ENCODE data around the gene TMEM119. TPM values are rescaled to one million over a fixed set of nuclear protein-coding genes. Genes with fewer than 3 reads are reported as not detected.
A peak's percentile ranks its signal among the peaks of the same experiment; 100 is the strongest.

TMEM119 gene
- total RNA-seq, 4 donors from 2014 or later = 0.24 to 10.9 (median 6.3) TPM

- no peak overlapping the region for H3K4me3 ChIP-seq
- no peaks in the 10 kb centered on the region for H3K36me3 ChIP-seq
- TF ChIP-seq POLR2AphosphoS5 (IDR thresholded peaks at IDR 0.05) = no peak
- TF ChIP-seq EP300 (IDR thresholded peaks at IDR 0.05) = no peak
- TF ChIP-seq, protein P1, sequence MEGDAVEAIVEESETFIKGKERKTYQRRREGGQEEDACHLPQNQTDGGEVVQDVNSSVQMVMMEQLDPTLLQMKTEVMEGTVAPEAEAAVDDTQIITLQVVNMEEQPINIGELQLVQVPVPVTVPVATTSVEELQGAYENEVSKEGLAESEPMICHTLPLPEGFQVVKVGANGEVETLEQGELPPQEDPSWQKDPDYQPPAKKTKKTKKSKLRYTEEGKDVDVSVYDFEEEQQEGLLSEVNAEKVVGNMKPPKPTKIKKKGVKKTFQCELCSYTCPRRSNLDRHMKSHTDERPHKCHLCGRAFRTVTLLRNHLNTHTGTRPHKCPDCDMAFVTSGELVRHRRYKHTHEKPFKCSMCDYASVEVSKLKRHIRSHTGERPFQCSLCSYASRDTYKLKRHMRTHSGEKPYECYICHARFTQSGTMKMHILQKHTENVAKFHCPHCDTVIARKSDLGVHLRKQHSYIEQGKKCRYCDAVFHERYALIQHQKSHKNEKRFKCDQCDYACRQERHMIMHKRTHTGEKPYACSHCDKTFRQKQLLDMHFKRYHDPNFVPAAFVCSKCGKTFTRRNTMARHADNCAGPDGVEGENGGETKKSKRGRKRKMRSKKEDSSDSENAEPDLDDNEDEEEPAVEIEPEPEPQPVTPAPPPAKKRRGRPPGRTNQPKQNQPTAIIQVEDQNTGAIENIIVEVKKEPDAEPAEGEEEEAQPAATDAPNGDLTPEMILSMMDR (IDR thresholded peaks at IDR 0.05) = no peak
- TF ChIP-seq POLR2A (IDR thresholded peaks at IDR 0.05) = no peak
- no peak overlapping the region for H3K27ac ChIP-seq
- WGBS = 85% methylated on average over 6 of the region's 8 CpGs
- no peaks in the 10 kb centered on the region for H3K9me3 ChIP-seq
- peaks cover 13% of the 10 kb centered on the region for H3K4me1 ChIP-seq
- H3K27me3 ChIP-seq = no peaks in the 10 kb centered on the region
- no peak for DNase-seq (ENCODE audit: low spot score in 2 of 2)
Measured at GRCh38 chr12:108623577-108623976, 25.7 kb upstream of the TMEM119 start.

- no peak overlapping the region for H3K4me3 ChIP-seq
- DNase-seq (ENCODE audit: low spot score in 2 of 2) = no peak
- H3K9me3 ChIP-seq = no peaks in the 10 kb centered on the region
- H3K36me3 ChIP-seq = no peaks in the 10 kb centered on the region
- no peaks in the 10 kb centered on the region for H3K27me3 ChIP-seq
- no peak overlapping the region for H3K27ac ChIP-seq
- TF ChIP-seq, protein P1 (IDR thresholded peaks at IDR 0.05) = no peak
- TF ChIP-seq POLR2AphosphoS5 (IDR thresholded peaks at IDR 0.05) = no peak
- TF ChIP-seq EP300 (IDR thresholded peaks at IDR 0.05) = no peak
- TF ChIP-seq POLR2A (IDR thresholded peaks at IDR 0.05) = no peak
- WGBS = 88% methylated on average over 11 of the region's 14 CpGs
- peaks cover 10% of the 10 kb centered on the region for H3K4me1 ChIP-seq
Measured at GRCh38 chr12:108622921-108623514, 25.1 kb upstream of the TMEM119 start.

GRCh38 chr12:108622421-108622820, 24.5 kb upstream of the TMEM119 start:
- no peak for TF ChIP-seq EP300 (IDR thresholded peaks at IDR 0.05)
- TF ChIP-seq, protein P1 (IDR thresholded peaks at IDR 0.05) = no peak
- Histone ChIP-seq H3K27ac (peak overlapping the region; percentile 51), H3K27me3 (no peaks in the 10 kb centered on the region), H3K36me3 (no peaks in the 10 kb centered on the region), H3K9me3 (no peaks in the 10 kb centered on the region), H3K4me3 (no peak overlapping the region), H3K4me1 (peaks cover 8% of the 10 kb centered on the region)
- 55% methylated on average over 4 of the region's 4 CpGs for WGBS
- no peak for DNase-seq (ENCODE audit: low spot score in 2 of 2)

DNA sequence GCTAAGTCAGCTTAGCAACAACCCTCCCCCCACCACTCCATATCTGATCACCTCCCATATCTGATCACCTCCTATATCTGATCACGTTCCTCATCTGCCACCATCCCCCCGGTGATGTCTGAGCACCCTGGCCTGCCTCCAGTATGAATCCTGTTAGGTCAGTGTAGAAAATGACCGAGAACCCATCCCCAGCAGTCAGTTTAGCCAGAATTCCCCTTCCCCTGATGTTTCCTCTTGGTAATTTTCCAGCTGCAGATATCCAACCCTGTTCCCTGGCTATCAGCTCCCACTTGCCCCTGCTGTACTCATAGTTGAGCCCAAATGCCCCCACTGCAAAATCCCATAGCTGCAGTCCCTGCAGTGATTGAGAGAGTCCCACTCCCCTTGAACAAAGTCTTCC, 23.3 kb upstream of the TMEM119 start:
- no peak for DNase-seq (ENCODE audit: low spot score in 2 of 2)
- Histone ChIP-seq H3K27ac (no peak overlapping the region), H3K27me3 (no peaks in the 10 kb centered on the region), H3K36me3 (no peaks in the 10 kb centered on the region), H3K9me3 (no peaks in the 10 kb centered on the region), H3K4me3 (no peak overlapping the region), H3K4me1 (peaks cover 7% of the 10 kb centered on the region)
- TF ChIP-seq POLR2AphosphoS5 (IDR thresholded peaks at IDR 0.05) (no peak), EP300 (IDR thresholded peaks at IDR 0.05) (no peak), POLR2A (IDR thresholded peaks at IDR 0.05) (no peak)
- TF ChIP-seq, protein P1 (IDR thresholded peaks at IDR 0.05) = no peak
- WGBS = 89% methylated on average over 3 of the region's 3 CpGs

DNA sequence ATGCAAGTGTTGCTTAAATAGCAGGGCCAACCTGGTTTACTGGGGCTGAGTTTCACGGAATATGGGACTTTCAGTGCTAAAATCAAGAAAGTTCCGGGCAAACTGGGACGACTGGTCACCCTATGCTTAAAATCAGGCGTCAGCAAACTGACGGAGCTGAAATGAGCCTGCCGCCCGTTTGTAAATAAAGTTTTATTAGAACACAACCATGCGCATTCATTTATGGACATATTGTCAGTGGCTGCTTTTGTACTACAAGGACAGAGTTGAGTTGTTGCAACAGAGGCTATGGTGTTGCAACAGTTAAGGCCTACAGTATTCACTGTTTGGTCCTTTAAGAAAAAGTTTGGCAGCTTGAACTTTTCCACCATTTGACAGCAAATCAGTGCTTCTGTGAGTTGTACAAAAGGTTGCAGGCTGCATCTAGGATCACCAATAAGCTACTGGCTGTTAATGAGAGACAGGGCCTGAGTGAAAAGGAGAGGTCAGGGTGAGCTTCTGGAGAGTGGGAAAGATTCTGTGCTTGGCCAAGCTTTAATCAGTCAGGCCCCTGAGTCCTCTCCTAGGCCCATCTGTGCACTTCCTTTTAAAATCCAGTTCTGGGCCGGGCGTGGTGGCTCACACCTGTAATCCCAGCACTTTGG, 22.5 kb upstream of the TMEM119 start:
- TF ChIP-seq POLR2AphosphoS5 (IDR thresholded peaks at IDR 0.05) = no peak
- TF ChIP-seq, protein P1 (IDR thresholded peaks at IDR 0.05) = no peak
- TF ChIP-seq EP300 (IDR thresholded peaks at IDR 0.05) = no peak
- TF ChIP-seq POLR2A (IDR thresholded peaks at IDR 0.05) = no peak
- WGBS = 96% methylated on average over 10 of the region's 10 CpGs
- H3K9me3 ChIP-seq = no peaks in the 10 kb centered on the region
- no peak for DNase-seq (ENCODE audit: low spot score in 2 of 2)
- peaks cover 7% of the 10 kb centered on the region for H3K4me1 ChIP-seq
- no peaks in the 10 kb centered on the region for H3K36me3 ChIP-seq
- no peaks in the 10 kb centered on the region for H3K27me3 ChIP-seq
- H3K4me3 ChIP-seq = no peak overlapping the region
- H3K27ac ChIP-seq = no peak overlapping the region
